Measurements from ENCODE around the gene SLC25A22. TPM values are rescaled to one million over a fixed set of nuclear protein-coding genes. Genes with fewer than 3 reads are reported as not detected.

The SLC25A22 gene
- total and polyA plus RNA-seq, 9 of the 15 experiments (the other 6 are each of a cell fraction or from before 2014, with no cell fraction given): 0.41 to 55.4 (median 11.4) TPM

- TF ChIP-seq ZBTB12 (CRISPR knock-in tag; IDR thresholded peaks at IDR 0.05) (peak; percentile 98), ELF1 (tag; IDR thresholded peaks at IDR 0.05) (peak; percentile 97), RHOXF2B (CRISPR knock-in tag; conservative IDR thresholded peaks at IDR 0.05) (no peak), NFRKB (IDR thresholded peaks at IDR 0.05; ENCODE audit: low read depth) (peak; percentile 80), EP300 (IDR thresholded peaks at IDR 0.05; ENCODE audit: low read length) (no peak; the same call in 1 of the 2 replicates), ZNF224 (CRISPR knock-in tag; IDR thresholded peaks at IDR 0.05) (0 out of 2 replicates have a peak, but pooled peaks have one; percentile 4), CXXC5 (CRISPR knock-in tag; IDR thresholded peaks at IDR 0.05) (peak; percentile 90), NR4A1 (CRISPR knock-in tag; IDR thresholded peaks at IDR 0.05) (peak; percentile 77; the same call in 1 of the 2 replicates), NR4A1 (tag; IDR thresholded peaks at IDR 0.05) (peak; percentile 71; the same call in 1 of the 2 replicates), FUS (optimal IDR thresholded peaks at IDR 0.05; ENCODE audit: low read depth, low read length) (peak; percentile 81), POLR2A (conservative IDR thresholded peaks at IDR 0.05) (peak; percentile 93), E2F4 (CRISPR knock-in tag; IDR thresholded peaks at IDR 0.05; ENCODE audit: low read depth) (peak; percentile 79), NR2C1 (IDR thresholded peaks at IDR 0.05) (peak; percentile 85), NR2C1 (tag; IDR thresholded peaks at IDR 0.05) (peak; percentile 80), TSC22D4 (tag; IDR thresholded peaks at IDR 0.05) (no peak), ZNF217 (CRISPR knock-in tag; IDR thresholded peaks at IDR 0.05) (no peak), CREB3 (tag; conservative IDR thresholded peaks at IDR 0.05; ENCODE audit: low read depth) (peak; percentile 48; the same call in 1 of the 2 replicates), ZNF395 (CRISPR knock-in tag; IDR thresholded peaks at IDR 0.05) (peak; percentile 97), MTA3 (IDR thresholded peaks at IDR 0.05; ENCODE audit: borderline replicate concordance) (peak; percentile 93; the same call in 1 of the 2 replicates), CEBPZ (IDR thresholded peaks at IDR 0.05; ENCODE audit: borderline replicate concordance, low read depth, low read length) (no peak)
These were observed 11.4 kb upstream of the SLC25A22 start, which contains the start of gene RPLP2 (continued) for GRCh38 chr11:809287-810039.

Data from K562 (cell line).